GM21515 (cell line): ENCODE data around the gene HEYL.
"Not testable (repeated sequence)": the region's sequence is repeated elsewhere in the genome, so short reads cannot be mapped to it uniquely, and the experiment has no call there.

Experiments used
- ATAC-seq: cut with Tn5 transposase; IDR thresholded peaks from one replicate; pipeline ENCODE4 v1.9.1; 2021; ENCODE audit not compliant: unreplicated experiment

The HEYL gene

DNA sequence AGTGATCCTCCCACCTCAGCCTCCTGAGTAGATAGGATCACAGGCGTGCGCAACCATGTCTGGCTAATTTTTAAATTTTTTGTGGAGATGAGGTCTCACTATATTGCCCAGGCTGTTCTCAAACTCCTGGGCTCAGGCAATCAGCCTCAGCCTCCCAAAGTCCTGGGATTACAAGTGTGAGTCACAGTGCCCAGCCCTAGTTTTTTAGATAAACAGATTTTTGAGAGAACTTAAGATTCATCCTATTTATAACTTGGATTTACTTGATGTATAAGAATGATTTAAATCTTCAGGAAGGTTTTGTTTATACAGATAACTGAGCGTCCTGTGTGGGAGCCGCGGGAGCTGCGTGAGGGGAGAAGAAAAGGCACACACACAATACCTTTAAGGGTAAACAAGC is 26.2 kb downstream of the HEYL start:
- ATAC-seq = no peak

DNA sequence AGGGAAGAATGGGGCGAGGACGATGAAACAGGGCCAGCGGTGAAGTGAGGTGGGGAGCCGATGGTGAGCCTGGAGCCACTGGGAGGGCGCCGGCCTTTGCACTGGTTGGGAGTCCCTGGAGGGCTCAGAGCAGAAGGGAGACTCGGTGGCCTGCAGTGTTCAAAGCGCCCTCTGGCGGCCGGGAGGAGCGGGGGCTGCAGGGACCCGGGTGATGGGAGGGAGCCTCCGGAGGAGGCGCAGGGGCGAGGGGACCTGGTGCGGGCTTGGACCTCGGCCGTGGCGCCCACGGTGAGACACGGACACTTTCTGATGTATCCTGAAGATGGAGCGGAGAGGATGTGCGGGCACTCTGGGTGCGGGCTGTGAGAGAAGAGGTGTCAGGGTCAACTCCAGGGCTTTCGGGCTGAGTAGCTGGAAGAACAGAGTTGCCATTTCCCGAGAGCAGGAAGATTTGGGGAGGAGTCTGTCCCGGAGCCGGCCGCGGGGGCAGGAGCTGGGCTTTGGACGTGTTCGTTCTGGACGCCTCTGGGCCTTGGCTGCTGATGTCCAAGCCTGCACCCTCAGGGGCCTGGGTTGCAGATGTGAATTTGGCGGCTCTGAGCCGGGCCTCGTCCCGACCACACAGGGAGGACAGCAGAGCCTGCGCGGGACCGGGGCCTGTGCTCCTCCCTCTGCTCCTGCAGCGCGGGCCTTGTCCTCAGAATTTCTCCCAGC is 29.7 kb downstream of the HEYL start:
- no peak for ATAC-seq

DNA sequence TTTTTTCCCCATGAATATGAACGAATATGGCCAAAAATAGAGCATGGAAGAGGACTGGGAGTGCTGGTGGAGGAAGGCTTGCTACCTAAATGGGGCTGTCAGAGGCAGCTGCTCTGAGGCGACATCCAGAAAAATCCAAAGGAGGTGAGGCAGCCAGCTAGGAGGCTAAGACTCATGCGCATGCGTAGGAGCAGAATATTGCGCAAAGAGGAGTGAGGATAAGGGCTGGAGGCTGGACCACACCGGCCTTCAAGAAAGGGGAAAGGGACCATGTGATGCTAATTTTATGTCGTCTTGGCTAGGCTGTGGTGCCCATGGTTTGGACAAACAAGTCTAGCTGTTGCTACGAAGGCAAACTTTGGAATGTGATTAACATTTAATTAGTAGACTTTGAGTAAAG is 30.5 kb downstream of the HEYL start:
- ATAC-seq = no peak

DNA sequence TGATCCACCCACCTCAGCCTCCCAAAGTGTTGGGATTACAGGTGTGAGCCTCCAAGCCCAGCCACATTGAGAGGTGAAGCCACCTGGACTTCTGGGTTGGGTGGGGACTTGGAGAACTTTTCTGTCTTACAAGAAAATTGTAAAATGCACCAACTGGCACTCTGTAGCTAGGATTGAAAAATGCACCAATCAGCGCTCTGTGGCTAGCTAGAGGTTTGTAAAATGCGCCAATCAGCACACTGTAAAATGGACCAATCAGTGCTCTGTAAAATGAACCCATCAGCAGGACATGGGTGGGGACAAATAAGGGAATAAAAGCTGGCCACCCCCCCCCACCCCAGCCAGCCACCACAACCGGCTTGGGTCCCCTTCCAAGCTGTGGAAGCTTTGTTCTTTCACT is 35.8 kb downstream of the HEYL start:
- not testable (repeated sequence) for ATAC-seq

DNA sequence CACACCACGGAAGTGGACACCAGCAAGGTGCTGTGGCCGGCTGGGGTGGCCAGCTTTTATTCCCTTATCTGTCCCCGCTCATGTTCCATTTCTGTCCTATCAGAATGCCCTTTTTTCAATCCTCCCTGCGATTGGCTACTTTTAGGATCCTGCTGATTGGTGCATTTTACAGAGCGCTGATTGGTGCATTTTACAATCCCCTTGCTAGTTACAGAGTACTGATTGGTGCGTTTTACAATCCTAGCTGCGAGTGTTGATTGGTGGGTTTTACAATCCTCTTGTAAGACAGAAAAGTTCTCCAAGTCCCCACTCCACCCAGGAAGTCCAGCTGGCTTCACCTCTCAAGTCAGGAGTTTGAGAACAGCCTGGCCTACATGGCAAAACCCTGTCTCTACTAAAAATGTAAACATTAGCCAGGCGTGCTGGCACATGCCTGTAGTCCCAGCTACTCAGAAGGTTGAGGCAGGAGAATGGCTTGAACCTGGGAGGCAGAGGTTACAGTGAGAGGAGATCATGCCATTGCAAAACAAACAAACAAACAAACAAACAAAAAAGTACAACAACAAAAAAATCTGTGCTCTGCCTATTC is 37.7 kb downstream of the HEYL start:
- ATAC-seq = not testable (repeated sequence)

DNA sequence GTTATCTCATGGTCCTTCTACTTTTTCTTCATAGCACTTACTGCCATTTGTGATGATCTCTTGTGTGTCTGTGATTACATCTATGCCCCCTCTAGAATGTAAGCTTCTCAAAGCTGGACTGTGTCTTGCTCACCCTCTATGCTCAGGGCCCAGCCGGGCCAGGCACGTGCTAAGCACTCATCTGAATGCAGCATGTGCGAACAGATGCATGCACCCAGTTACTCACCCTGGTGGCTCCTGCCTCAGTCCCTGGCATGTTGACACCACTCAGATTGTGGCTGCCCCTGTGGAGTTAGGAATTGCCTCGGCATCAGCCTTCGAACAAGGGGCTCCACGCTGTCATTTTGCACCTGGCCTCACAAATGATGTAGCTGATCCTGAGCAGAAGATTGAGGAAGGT is 43.3 kb downstream of the HEYL start:
- no peak for ATAC-seq

DNA sequence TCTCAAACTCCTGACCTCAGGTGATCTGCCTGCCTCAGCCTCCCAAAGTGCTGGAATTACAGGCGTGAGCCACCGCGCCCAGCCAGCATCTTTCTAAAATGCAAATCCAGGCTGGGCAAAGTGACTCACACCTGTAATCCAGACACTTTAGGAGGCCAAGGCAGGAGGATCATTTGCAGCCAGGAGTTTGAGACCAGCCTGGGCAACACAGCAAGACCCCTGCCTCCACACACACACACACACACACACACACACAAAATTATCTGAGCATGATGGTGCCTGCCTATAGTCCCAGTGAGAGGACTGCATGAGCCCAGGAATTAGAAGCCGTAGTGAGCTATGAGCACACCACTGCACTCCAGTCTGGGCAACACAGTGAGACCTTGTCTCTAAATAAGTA is 46.1 kb downstream of the HEYL start:
- no peak for ATAC-seq

DNA sequence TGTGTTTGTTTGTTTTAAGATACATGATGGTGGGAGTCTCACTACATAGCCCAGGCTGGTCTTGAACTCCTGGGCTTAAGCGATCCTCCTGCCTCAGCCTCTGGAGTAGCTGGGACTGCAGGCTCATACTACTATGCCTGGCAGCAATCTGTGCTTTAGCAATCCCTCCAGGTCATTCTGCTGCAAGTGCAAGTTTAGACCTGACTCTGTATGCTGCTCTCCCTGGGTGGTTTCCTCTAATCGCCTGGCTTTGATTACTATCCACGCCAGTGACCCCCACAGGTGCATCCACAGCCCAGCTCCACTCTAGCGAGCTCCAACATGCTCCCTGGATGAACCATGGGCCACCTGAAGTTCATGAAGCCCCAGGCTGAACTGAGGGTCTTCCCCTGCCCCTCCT is 47.4 kb downstream of the HEYL start:
- no peak for ATAC-seq

DNA sequence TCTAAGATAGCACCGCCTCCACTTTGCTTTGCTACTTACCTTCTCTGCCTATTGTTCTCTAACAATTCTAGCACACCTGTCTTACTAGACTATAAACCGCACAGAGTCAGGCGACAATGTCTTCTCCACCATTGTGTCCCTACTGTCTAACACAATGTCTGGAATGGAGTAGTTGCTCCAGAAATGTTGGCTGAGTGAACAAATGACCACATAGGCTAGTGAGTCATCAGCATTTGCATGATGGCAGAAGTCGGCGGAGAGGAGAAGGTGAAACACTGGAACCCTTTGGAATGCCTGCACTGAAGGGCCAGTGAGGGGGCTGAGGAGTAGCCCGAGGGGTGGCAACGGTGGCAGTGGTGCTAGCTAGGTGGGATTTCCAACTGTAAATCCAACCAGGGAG is 48.9 kb downstream of the HEYL start:
- no peak for ATAC-seq

DNA sequence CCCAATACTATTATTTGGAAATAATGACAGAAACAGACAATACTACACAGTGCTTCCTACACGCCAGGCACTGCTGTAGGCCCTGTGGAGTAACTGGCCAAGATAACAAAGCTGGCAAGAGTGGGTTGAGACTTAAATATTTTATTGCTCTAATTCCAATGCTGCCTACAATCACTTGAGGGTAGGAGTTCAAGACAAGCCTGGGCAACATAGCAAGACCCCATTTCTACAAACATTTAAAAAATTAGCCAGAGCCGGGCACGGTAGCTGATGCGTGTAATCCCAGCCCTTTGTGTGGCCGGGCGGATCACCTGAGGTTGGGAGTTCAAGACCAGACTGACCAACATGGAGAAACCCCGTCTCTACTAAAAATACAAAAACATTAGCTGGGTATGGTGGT is 53.5 kb downstream of the HEYL start:
- no peak for ATAC-seq

DNA sequence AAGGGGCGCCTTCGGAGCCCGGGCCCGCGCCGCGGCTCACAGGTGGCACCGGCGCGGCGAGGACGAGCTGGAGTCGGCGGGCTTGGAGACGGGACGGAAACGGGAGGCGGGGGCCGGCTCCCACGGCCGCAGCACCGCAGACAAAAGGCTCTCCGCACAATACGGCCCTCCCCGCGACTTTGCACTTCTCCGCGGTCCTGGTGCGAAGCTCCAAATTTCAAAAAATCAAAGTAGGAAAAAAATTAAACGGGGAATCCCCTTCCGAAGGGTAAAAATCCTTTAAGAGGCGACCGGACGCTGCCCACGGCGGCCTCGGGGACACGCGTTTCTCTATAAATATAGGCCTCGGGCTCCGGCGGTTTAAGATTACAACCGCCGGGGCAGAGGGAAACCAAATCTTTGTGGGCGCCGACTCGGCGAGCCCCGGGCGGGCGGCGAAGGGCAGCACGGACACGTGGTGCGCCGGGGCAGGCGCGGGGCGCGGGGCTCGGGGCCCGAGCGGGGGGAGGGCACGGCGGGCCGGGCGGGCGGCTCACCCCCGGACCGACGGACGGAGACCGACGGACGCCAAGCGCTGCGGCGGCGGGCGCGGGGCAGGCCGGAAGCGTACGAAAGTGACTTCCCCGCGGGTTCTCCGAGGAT is 63.3 kb downstream of the HEYL start:
- ATAC-seq = peak; percentile 39

DNA sequence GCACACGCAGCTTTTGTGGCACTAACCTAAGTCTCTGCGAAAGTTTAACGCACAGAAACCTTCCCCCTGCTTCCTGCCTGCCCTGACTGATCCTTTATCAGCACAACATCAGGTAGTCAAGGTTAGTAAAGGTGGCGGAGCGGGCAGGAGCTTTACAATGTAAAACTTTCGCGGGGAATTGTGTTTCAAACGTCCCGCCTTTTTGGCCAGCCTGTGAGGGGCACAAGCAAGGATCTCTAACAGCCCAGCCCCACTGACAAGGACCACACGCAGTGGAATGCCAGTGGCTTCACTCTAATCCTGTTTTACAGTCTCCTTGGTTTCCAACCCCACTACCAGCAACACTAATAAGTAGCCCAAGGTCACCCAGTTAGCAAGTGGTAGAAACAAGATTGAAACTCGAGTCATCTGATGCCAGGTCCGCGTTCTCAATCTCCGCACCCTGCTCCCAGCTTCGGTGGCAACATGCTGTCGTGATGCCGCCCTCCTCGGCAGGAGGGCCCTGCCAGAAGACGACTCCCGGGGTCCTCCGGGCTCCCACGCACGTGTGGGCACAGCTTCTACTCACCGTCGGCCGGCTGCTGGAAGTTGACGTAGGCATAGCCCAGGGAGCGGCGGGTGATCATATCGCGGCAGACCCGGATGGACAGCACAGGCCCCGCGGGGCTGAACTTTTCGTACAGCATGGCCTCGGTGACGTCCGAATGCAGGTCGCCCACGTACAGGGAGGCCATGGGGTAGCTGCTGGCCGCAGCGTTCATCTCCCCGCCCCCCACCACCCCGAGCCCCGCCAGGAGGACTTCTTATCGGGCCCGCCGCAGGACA is 64.0 kb downstream of the HEYL start:
- ATAC-seq = no peak

DNA sequence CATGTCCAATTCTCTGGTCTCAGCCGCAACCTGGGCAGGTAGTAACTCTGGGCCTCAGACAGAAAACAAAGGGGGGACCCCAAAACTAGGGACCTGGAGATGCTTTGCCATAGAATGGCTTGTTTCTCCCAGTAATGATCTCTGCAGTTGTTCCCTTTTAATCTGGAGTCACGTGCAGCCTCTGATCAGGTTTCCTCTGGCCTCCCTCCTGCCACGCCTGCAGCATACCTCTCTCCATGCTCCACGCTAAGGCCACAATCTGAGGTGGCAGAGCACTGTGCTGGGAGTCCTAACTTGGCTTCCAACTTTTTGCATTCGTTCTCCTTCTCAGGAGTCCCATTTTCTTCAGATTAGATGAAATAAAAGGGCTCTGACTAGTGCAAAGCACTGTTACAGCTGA is 64.8 kb downstream of the HEYL start:
- no peak for ATAC-seq
